NCI-H446 (cell line): ENCODE data around the gene ANKRD49.

Experiments used
- DNase-seq, 2 experiments: peaks; one replicate each; lab custom pipeline; 2025; lab: John Stamatoyannopoulos, UW

The ANKRD49 gene

DNA sequence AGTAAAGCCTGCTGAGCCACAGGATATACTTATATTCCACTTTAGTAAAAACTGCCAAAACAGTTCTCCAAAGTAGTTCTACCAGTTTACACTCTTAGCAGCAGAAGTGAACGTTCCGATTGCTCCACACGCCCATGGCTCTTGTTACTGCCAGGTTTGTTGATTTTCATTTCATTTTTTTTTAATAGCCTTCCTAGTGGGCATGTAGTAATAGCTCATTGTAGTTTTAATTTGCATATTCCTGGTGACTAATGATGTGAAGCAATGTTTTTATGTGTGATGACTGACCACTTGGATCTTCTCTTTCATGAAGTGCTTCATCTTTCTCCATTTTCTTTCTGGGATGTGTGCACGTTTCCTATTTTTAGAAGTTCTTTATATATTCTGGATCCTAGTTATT, 13.7 kb downstream of the ANKRD49 start:
- DNase-seq: no peak

DNA sequence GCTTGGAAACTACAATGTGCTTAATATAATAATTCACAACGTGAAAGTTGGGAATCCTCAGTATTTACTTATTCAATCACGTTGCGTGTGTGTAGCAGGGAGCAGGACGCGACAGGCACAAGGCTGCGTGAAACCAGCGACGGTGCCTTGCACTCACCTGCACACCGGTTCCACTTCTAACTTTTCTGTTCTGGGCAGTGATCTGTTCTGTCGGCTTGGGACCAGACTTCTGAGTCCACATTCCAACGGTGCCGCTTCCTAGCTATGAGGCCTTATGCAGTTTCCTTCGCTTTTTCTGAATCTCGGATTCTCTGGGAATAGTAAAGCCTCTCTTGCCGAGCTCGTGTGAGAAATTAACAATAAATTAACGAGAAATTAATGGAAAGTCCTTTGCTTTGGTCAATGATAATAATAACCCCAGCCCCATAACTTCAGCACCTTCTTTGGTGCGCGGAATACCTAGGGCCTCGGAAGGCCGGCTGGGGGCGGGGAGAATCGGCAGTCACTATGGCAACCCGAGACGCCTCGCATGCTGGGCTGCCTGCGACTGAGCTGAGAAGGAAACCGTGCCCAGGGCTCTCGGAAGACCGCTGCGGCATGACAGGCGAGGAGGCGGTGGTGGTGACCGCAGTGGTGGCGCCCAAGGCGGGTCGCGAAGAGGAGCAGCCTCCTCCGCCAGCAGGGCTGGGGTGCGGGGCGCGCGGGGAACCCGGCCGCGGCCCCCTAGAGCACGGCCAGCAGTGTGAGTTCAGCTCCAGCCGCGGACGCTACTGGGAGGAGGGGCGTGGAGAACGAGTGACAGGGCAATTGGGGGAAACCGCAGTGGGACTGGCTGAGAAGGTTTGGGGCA, 18.4 kb downstream of the ANKRD49 start, which contains the start of gene C11orf97:
TSS of gene C11orf97 (plus strand) at position 530 of the 850 bp plus-strand sequence. CDS start at position 598, 68 bp downstream.
- DNase-seq: no peak

DNA sequence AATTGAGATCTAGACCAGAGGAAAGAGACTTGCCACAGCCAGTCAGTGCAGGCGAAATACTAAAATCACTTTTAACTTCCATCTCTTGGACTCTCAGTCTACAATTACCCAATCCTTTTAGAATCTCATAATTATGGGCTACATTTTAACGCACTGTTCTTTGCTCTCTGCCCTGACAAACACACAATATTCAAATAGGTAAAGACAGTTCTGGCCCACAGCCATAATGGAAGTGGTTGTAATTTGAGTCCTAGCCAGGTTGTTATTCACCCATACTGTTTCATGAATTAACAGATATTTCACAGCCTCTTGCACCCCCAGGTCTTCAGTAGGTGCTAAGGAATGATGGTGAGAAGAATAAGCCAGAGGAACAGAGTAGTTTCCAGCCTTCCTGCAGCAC, 19.3 kb downstream of the ANKRD49 start:
- no peak for DNase-seq

DNA sequence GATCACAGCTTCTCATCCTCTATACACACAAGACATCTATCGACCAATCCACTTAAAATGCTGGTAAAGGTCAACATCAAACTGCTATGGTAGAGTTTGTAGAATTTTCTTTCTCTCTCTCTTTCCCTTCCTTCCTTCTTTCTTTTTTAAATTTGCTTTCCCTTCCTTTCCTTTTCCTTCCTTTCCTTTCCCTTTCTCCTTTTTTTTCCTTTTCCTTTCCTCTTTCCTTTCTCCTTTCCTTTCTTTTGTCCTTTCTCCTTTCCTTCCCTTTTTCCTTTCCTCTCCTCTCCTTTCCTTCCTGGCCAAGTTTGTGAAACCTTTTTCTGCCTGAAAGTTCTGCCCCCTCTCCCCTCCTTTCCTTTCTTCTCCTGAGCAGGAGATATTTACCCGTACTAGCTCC, 21.6 kb downstream of the ANKRD49 start:
- no peak for DNase-seq

DNA sequence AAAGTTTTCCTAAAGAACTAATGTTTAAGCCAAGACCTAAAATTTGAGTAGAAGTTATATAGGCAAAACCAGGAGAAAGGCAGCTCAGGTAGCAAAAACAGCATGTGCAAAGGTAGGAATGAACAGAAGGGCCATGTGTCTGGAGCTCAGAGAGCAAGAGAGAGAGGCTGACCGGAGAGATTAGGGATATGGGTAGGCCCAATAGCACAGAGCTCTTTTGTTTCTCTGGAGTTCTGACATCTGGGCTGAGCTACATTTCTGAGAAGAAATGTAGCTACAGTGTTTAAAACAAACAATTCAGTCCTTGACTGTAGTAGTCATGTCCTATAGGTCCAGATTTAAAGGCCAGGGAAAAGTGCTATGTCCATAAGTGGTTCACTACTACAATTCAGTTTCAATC, 22.9 kb downstream of the ANKRD49 start:
- DNase-seq: no peak

DNA sequence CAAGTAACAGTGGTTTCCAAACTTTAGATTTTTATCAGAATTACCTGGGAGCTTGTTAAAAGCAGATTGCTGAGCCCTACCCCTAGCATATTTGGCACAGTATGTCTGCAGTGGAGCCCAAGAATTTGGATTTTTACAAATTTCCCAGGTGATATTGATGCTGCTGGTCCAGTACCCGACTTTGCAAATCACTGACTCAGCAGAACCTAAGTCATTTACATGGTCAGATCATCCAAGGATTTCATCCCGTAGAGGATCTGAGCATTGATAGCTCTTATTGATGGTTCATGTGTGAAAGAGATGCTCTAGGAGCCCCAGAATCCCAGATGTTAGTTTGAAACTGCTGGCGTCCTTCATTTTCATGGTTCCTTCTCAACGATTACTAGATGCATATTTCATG, 24.5 kb downstream of the ANKRD49 start:
- no peak for DNase-seq

DNA sequence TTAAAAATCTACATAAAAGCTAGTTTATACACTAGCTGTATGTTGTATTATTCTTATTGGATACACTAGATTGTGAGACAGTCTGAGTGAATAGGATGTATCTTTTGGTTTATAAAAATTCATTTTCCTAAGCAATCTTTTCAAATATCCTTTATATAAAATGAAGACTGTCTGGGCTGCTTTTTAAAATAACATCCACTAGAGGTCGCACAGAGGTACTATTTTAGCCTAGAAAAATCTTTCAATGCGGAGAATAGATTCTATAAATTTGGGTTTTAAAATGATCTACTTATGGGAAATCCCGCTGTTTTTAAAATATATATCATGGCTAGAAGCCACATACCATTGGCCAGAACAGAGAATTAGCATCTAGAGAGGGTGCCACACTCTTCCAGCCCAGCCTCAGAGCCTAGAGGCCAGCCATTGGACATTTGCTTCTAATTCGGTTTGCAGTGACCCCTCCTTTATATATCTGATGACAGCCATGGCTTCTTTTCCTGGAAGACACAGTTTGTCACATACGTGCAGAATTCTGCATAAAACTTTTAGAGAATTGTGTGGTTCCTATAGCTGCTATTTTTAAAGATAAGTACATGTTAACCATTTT, 25.8 kb downstream of the ANKRD49 start:
- peak; percentile 29 to 67 for DNase-seq

DNA sequence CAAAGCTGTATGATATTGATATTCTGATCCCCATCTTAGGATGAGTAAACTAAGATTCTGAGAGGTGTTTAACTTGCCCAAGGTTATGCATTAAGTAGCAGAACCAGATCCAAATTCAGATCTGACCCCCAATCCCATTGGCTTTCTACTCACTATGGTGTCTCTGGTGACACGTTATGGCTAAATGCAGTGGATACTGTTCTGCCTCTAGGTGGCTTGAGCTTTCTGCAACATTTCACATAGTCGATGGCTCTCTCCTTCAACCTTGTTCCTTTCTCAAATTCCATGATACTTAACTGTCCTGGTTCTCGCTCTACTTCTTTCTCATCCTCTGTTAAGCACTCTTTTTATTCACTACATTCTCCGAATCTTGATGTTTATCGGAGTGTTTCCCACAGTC, 27.9 kb downstream of the ANKRD49 start:
- peak in 1 of 2 experiments; percentile 18 for DNase-seq

DNA sequence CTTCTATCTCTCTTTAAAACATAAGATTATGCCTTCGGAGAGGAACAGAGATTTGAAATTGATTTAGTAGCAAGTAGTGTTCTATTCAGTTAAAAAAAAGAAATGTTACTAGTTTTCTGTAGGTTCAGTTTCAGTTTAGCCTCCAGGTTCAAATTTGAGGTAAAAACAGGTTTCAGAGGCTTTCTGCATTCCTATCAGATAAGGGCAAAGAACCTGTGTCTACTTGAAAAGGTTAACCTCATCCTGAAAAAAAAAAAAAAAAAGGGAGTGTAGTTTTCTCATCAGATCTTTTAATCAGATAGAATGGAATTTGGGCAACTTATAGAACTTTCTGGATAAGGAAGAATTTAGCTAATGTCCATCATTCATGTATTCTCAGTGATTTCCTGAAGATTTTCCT, 30.6 kb downstream of the ANKRD49 start:
- no peak for DNase-seq

DNA sequence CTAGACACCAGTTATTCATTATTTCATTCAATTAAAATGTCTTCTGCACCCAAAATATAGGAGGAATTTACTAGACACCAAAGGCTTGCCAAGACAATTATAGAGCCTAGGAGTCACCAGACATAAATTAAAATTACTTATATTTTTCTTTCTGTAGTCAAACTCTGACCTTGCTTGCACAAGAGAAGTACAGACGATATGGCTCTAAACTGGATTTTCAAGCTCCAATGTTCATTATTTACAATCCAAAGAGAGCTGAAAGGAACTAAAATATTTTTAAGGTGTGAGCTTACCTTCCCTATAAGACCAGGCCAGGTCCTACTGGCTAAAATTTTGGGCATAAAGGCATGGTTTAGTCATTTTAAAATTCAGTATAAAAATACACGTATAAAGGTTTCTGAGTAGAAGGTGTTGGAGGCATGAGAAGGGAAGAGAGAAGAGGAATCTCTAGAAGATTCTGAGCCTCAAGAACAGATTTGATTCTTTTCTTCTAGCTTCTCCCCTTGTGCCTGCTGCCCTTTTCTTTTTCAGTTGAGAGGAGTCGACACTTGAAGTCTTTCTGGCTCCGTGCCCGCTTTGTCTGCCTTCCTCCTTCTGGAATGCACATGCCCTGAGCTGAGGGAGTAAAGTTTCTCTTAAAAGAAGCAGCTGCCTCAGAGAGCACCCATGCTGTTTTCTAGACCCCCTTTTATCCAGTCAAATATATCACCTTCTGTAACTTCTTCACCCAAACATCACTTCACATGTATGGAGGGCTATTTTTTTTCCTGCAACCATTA, 32.0 kb downstream of the ANKRD49 start:
- DNase-seq: peak in 1 of 2 experiments; percentile 64

DNA sequence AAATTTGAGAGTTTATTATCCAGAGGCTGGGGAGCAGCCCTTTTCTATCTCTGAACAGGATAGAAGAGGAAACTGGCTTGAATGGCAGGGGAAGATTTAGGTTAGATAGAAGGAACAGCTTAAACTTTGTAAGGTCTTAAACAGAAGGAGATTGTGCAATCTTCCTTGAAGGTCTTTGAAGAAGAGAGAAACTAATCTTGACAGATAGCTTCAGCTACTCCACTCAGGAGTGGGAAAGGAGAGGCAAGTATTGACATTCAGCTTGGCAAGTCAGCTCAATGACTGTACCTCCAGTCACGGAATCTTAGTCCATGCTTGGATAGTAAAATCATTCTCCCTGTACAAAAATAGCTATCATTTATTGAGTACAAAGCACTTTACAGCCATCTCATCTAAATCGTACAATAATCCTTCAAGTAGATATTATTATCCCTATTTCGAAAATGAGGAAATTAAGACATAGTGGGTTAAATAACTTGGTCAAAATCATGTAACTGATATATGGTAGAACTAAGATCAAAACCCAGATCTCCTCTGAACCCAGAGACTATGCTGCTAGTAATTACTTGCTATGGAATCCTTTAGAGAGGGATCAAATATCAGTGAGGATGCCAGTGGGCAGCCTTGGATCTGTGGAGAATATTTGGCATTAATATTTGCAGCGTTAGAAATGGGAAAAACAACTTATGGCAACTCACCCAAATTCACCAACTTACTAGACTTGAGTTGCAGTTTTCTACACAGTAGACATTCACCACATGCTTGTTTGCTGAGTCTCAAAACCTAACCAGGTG, 33.1 kb downstream of the ANKRD49 start:
- no peak for DNase-seq

DNA sequence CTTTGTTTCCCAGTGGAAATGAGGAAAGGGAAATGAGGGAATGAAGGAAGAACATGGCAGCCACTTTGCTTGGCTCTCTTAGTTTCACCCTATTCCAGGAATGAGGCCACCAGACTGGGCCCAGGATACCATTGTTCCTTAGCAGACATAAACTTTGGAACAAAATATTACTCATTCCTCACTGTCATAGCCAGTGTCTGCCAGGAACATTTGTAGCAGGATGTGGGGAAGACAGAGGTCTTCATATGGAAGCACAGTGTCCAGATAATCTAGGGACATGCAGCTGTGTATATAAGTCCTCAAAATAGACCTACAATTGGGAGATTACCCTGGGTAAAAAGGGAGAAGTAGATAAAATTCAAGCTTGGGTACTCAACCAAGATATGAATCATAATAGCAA, 34.8 kb downstream of the ANKRD49 start:
- DNase-seq: no peak

DNA sequence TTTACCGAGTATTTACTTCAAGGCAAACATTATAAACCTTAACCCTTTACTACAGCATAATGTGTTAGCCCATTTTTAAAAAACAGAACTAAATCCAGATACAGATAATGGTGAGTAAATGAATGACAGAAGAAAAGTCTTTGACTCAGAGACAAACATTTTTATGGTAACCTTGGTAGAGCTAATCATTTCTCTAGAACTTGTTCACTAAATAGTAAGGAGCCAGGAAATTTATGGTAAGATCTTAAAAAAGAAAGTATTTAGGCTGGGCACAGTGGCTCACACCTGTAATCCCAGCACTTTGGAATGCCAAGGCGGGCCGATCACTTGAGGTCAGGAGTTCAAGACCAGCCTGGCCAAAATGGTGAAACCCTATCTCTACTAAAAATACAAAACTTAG, 38.4 kb downstream of the ANKRD49 start:
- no peak for DNase-seq

DNA sequence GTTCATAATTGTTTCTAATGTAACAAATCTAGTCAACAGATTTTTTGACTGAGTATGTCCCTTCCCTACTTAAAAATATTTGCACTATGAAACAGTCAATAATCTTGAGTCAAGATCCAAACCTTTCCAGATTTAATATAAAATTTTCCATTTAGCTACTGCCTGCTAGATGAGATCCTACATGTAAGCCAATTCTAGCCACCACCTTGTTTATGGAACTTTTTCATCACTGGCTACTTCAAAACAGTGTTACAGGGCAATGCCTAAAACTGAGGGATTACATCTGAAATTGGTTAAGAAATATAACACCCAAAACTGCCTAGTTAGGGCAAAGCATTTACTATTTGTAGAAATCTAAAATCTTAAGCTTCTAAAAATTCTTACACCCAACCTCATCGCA, 39.4 kb downstream of the ANKRD49 start:
- no peak for DNase-seq

DNA sequence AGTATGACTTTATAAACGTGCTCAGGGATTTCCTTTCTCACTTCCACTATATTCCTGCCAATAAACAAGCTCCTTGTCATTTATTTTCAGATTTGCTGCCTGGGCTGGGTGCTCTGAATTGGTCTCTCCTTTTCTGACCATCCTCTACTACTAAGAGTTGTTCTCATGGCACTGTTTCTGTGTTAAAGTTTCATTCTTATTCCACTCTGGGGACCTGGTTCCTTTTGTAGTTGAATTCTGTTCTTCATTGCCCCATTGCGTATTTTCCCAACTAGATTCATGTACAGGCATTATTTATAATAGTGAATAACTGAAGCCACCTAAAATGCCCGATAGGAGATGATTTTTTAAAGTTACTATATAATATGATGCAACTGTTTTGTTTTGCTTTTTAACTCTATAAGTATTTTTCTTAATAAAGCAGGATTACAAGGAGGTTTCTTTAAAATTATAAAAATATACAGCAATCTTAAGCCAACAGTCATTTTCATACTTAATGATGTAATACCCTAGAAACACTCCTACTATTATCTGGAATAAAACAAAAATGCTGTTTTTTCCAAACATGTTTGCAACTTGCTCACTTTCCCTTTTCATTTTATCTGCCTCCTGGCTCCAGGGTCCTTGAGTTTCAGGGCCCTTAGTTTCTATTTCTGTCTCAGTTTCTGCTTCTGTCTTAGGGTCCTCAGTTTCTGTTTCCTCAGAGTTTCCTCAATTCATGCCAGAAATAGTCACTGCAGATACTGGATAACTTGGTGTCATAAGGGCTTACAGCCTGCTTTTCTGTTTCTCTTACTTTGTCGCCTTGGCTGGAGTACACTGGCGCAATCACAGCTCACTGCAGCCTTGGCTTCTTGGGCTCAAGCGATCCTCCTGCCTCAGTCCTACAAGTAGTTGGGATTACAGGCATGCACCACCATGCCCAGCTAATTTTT, 40.2 kb downstream of the ANKRD49 start:
- DNase-seq: no peak

DNA sequence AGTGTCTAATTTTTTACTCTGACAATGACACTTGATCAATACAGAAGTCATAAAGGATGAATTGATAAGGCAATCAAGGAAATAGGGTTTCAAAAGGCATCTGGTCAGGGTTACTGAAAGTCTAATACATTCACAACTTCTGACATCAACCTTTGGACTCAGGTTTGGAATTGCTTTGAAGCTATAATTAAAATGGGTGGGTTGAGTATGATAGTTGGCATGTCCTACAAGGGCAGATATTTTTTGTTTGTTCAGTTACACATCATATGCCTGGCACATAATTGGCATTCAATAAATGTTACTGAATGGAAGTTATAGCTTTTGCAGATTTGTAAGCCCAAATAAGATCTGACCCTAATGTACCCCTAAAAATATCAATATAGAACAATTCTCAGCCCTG, 42.6 kb downstream of the ANKRD49 start:
- DNase-seq: no peak

DNA sequence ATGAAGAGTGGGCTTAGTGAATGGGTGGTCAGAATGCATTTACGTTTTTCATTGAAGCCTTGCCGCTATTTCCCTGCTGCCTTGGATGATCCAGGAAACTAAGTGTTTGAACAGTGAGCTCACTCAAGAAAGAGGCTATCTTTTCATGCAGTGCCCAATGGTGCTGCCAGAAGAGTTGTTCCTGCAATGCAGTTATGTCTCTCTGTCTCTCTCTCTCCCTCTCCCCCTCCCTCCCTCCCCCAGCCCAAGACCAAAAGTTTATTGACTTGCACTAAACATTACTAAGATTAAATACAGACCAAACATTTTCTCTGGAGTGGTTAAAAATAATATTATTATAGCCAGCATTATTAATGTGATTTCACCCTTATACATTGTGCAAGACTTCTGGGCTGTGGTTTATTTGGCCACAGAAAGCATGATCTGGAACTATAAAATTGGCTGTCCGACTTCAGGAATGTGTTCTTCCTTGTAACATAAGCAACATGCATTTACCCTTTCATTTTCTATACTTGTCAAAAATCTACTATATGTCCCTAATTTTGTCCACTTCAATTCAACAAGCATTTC, 43.3 kb downstream of the ANKRD49 start:
- no peak for DNase-seq

DNA sequence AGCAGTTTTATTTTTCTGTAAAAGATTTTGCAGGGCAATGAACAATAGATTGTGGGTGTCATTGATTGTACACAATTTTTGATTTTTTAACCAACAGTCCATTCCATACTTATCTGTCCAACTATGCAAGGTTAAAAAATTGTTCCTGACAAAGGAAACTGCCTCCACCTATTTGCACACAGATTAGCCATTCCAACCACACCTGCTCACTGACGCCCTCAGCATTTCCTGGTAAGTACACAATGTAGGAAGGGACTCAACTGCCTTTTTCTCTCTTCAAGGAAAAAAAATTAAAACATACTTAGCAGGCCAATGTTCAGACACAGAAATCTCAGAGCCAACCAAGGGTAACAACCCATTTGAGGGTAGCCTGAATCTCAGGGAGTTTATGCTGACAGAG, 45.6 kb downstream of the ANKRD49 start:
- no peak for DNase-seq

DNA sequence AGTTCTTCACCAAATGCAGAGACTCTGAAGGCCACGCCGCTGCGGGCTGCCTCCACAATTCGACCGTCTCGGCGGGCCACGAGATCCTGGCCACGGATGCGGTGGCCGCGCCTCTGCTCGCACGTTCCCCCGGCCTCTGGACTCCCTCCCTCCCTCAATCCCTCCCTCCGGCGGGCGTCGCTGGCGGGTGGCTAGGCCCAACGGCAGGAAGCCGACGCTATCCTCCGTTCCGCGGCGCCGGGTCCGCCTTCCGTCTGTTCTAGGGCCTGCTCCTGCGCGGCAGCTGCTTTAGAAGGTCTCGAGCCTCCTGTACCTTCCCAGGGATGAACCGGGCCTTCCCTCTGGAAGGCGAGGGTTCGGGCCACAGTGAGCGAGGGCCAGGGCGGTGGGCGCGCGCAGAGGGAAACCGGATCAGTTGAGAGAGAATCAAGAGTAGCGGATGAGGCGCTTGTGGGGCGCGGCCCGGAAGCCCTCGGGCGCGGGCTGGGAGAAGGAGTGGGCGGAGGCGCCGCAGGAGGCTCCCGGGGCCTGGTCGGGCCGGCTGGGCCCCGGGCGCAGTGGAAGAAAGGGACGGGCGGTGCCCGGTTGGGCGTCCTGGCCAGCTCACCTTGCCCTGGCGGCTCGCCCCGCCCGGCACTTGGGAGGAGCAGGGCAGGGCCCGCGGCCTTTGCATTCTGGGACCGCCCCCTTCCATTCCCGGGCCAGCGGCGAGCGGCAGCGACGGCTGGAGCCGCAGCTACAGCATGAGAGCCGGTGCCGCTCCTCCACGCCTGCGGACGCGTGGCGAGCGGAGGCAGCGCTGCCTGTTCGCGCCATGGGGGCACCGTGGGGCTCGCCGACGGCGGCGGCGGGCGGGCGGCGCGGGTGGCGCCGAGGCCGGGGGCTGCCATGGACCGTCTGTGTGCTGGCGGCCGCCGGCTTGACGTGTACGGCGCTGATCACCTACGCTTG, 50.2 kb downstream of the ANKRD49 start, which contains the start of gene FUT4:
TSS of gene FUT4 (plus strand) at position 227 of the 951 bp plus-strand sequence. CDS start at position 440, 213 bp downstream.
- peak; percentile 57 to 87 for DNase-seq
